Measurements from ENCODE around the gene APBB1.
A peak's percentile ranks its signal among the peaks of the same experiment; 100 is the strongest.

APBB1 gene

DNA sequence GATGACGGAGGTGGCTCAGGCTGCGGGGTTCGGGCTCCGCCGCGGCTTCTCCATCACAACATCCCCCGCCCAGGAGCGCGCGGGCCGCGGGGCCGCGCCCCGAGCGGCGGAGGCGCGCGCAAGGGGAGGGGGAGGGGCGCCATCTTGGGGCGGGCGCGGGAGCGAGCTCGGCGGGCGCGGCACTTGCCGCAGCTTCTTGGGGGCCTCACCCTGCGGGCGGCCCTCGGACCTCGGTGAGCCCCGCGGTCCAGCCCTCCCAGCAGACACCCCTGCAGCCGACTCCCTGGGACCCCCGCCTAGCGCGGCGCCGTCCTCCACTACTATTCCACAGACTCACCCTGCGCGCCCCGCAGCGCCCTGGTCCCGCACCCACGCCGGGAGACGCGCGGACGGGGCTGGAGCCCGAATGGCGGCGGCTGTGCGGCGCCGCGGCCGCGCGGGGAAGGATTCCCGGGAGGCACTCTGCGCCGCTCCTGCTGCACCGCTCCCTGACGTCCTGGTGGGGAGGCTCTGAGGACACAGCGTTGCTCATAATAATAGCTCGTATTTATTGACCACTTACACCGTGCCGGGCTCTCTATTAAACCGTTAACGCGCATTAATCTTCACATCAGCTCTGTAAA, at the start of gene APBB1:
APBB1 (minus strand) TSS at position 86 of the 623 bp plus-strand sequence. CDS start 7,747 bp downstream, outside the sequence.
- Histone ChIP-seq H3K27ac (ENCODE audit: low read depth in 2 of 2, low read length in 2 of 2) (peak within 1 kb of the TSS; percentile 48 to 74), H3K36me3 (ENCODE audit: control insufficient read depth in 2 of 2, insufficient read depth in 2 of 2, low read length in 2 of 2) (no peaks in the 10 kb centered on the region), H3K4me3 (ENCODE audit: low read length in 2 of 2) (peak within 1 kb of the TSS; percentile 76 to 77), H3K9ac (ENCODE audit: low read depth in 1 of 2, low read length in 2 of 2) (peak within 1 kb of the TSS; percentile 61 to 78), H3K27me3 (ENCODE audit: control insufficient read depth in 2 of 2, insufficient read depth in 2 of 2, low read length in 2 of 2) (no peaks in the 10 kb centered on the region), H3K4me1 (ENCODE audit: control insufficient read depth in 2 of 2, insufficient read depth in 2 of 2, low read length in 2 of 2) (peaks cover 4% of the 10 kb centered on the region in 2 donors), H3K9me3 (ENCODE audit: control insufficient read depth in 2 of 2, low read length in 2 of 2) (no peaks in the 10 kb centered on the region)

DNA sequence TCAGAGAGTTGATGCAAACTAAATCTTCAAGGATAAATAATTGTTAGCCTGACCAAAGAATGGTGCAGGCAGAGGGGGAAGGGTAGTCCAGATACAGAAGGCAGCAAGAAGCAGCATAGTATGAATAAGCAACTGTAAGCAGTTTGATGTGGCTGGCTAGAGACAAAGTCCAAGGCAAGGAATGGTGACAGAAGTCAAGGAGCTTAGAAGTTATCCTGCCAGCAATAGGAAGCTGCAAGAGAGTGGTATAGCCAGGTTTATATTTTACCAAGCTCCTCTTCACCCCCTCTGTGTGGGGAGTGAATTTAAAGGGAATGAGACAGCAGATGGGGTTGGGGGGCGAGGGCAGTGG, 40.2 kb upstream of the APBB1 start:
- H3K36me3 ChIP-seq (ENCODE audit: control insufficient read depth in 2 of 2, insufficient read depth in 2 of 2, low read length in 2 of 2) = peaks cover 56 to 61% of the 10 kb centered on the region in 2 donors
- H3K27me3 ChIP-seq (ENCODE audit: control insufficient read depth in 2 of 2, insufficient read depth in 2 of 2, low read length in 2 of 2) = no peaks in the 10 kb centered on the region

DNA sequence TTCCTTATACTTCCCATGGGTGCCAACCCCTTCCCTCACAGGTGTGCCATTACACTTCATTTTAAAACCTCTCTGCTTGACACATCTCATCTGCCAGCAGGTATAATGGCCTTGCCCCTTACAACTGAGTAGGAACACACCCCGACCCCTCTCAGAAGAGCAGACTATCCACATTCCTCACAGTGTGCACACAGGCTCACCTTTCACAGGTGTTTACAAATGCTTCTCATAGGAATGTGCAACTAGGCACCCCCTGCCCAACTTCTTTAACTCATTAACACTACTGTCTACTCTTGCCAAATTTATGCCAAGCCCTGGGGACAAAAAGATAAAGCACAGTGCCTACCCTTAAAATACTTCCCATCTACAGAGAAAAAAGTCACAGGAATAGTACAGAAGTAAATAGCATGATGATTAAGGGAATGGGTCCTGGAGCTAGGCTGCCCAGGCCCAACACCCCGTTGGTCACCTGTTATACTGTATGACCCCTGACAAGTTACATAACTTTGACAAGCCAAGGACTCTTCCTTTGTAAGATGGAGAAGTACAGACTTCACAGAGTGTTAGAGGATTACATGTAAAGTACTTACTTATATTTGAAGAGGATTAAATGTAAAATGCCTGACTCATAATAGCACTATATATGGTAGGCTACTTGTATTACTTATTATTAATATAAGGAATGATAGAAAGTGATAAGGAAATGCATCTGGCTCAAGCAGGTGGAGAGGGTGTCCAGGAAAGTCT, 39.6 kb upstream of the APBB1 start:
- Histone ChIP-seq H3K27ac (ENCODE audit: low read depth in 2 of 2, low read length in 2 of 2) (no peak overlapping the region), H3K4me1 (ENCODE audit: control insufficient read depth in 2 of 2, insufficient read depth in 2 of 2, low read length in 2 of 2) (peaks cover 0 to 5% of the 10 kb centered on the region in 2 donors), H3K4me3 (ENCODE audit: low read length in 2 of 2) (no peak overlapping the region), H3K36me3 (ENCODE audit: control insufficient read depth in 2 of 2, insufficient read depth in 2 of 2, low read length in 2 of 2) (peaks cover 56 to 57% of the 10 kb centered on the region in 2 donors), H3K9me3 (ENCODE audit: control insufficient read depth in 2 of 2, low read length in 2 of 2) (no peaks in the 10 kb centered on the region), H3K27me3 (ENCODE audit: control insufficient read depth in 2 of 2, insufficient read depth in 2 of 2, low read length in 2 of 2) (no peaks in the 10 kb centered on the region), H3K9ac (ENCODE audit: low read depth in 1 of 2, low read length in 2 of 2) (no peak overlapping the region)

More for the DNA sequence above, 40.2 kb upstream of the APBB1 start:
- no peak overlapping the region for H3K27ac ChIP-seq (ENCODE audit: low read depth in 2 of 2, low read length in 2 of 2)
- H3K9ac ChIP-seq (ENCODE audit: low read depth in 1 of 2, low read length in 2 of 2) = no peak overlapping the region
- H3K9me3 ChIP-seq (ENCODE audit: control insufficient read depth in 2 of 2, low read length in 2 of 2) = no peaks in the 10 kb centered on the region
- H3K4me3 ChIP-seq (ENCODE audit: low read length in 2 of 2) = no peak overlapping the region
- peaks cover 0 to 5% of the 10 kb centered on the region in 2 donors for H3K4me1 ChIP-seq (ENCODE audit: control insufficient read depth in 2 of 2, insufficient read depth in 2 of 2, low read length in 2 of 2)

DNA sequence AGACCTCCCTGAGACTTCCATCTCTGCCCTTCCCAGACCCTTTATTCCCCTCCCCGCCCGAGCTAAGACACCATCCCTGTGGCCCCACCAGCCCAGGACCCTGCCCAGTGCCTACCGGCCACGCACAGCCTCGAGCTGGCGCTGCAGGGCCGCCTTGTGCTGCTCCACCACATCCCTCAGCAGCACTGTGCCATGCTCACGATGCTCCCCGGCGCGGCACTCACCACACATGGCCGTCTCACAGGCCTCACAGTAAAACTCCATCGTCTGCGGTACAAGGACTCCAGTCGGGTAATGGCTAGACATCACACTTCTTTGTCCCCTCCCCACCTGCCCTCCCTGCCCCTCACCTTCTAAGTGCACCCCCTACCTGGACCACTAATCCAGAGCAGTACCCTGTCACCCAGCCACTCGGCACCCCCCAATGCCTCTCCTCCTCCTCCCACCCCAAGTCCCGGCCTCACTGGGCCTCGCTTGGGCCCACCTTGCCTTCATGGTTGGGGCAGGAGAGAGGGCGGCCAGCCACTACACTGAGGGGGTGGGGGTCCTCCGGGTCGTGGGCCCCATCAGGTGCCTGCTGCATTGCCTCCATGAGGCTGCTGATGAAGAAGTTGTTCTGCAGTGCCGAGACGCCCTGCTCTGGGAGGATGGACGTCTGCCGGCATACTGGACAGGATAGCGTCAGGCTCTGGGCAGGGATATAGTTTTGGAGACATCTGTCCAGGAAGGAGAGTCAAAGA, 38.9 kb upstream of the APBB1 start:
- H3K9me3 ChIP-seq (ENCODE audit: control insufficient read depth in 2 of 2, low read length in 2 of 2) = no peaks in the 10 kb centered on the region
- no peak overlapping the region for H3K9ac ChIP-seq (ENCODE audit: low read depth in 1 of 2, low read length in 2 of 2)
- H3K4me3 ChIP-seq (ENCODE audit: low read length in 2 of 2) = no peak overlapping the region
- peaks cover 59 to 60% of the 10 kb centered on the region in 2 donors for H3K36me3 ChIP-seq (ENCODE audit: control insufficient read depth in 2 of 2, insufficient read depth in 2 of 2, low read length in 2 of 2)
- H3K27ac ChIP-seq (ENCODE audit: low read depth in 2 of 2, low read length in 2 of 2) = no peak overlapping the region
- no peaks in the 10 kb centered on the region for H3K27me3 ChIP-seq (ENCODE audit: control insufficient read depth in 2 of 2, insufficient read depth in 2 of 2, low read length in 2 of 2)
- H3K4me1 ChIP-seq (ENCODE audit: control insufficient read depth in 2 of 2, insufficient read depth in 2 of 2, low read length in 2 of 2) = peaks cover 0 to 5% of the 10 kb centered on the region in 2 donors

DNA sequence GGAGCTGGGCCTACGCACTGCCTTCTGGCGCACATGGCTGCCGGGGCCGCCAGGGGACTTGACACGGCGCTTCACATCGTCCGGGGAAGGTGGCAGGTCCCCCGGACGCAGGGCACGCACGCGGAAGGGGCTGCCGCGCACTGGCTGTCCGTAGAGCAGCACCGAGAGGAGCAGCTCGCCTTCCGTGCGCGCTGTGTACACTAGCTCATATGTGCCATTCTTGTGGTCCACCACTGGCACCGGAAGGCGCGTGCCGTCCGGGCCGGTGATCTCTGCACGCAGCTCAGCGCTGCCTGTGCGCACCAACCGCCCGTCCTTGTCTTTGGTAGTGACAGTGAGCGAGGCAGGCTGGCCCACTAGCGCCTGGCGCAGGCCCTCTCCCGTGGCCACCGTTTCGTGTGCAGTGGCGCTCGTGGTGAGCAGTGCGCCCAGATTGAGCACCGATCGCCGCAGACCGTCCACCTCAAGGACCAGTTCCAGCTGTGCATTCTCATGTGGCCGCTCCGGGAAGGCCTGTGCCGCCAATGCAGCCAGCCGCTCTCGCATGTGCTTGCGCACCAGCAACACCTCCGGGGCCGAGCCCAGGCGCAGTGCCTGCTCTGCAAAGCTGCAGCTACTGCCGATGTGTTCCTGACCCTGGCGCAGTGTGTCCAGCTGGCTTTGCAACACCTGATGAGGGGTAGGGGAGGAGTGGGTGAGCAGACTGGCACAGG, 37.6 kb upstream of the APBB1 start:
- H3K9ac ChIP-seq (ENCODE audit: low read depth in 1 of 2, low read length in 2 of 2) = no peak overlapping the region
- no peaks in the 10 kb centered on the region for H3K9me3 ChIP-seq (ENCODE audit: control insufficient read depth in 2 of 2, low read length in 2 of 2)
- peaks cover 70 to 71% of the 10 kb centered on the region in 2 donors for H3K36me3 ChIP-seq (ENCODE audit: control insufficient read depth in 2 of 2, insufficient read depth in 2 of 2, low read length in 2 of 2)
- no peak overlapping the region for H3K4me3 ChIP-seq (ENCODE audit: low read length in 2 of 2)
- H3K4me1 ChIP-seq (ENCODE audit: control insufficient read depth in 2 of 2, insufficient read depth in 2 of 2, low read length in 2 of 2) = peaks cover 0 to 5% of the 10 kb centered on the region in 2 donors
- no peak overlapping the region for H3K27ac ChIP-seq (ENCODE audit: low read depth in 2 of 2, low read length in 2 of 2)
- H3K27me3 ChIP-seq (ENCODE audit: control insufficient read depth in 2 of 2, insufficient read depth in 2 of 2, low read length in 2 of 2) = no peaks in the 10 kb centered on the region

DNA sequence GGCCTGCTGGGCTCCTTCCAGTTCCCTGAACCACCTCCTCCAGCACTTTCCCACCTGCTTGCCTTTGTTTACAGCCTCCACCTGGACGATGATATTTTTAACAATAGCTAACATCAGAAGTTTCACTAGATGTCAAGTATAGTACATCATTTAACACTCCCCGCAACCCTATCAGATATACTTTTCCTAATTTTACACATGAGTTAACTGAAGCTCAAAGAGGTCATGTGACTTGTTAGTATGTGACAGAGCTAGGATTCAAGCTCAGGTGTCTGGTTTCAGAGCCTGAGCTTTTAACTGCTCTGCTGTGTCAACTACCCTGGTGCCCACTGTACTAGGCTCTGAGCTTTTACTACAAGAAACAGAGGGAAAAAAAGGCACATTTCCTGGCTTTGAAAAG, 36.2 kb upstream of the APBB1 start:
- Histone ChIP-seq H3K4me1 (ENCODE audit: control insufficient read depth in 2 of 2, insufficient read depth in 2 of 2, low read length in 2 of 2) (peaks cover 0 to 5% of the 10 kb centered on the region in 2 donors), H3K9ac (ENCODE audit: low read depth in 1 of 2, low read length in 2 of 2) (no peak overlapping the region), H3K9me3 (ENCODE audit: control insufficient read depth in 2 of 2, low read length in 2 of 2) (no peaks in the 10 kb centered on the region), H3K36me3 (ENCODE audit: control insufficient read depth in 2 of 2, insufficient read depth in 2 of 2, low read length in 2 of 2) (peaks cover 75 to 80% of the 10 kb centered on the region in 2 donors), H3K27ac (ENCODE audit: low read depth in 2 of 2, low read length in 2 of 2) (no peak overlapping the region), H3K27me3 (ENCODE audit: control insufficient read depth in 2 of 2, insufficient read depth in 2 of 2, low read length in 2 of 2) (no peaks in the 10 kb centered on the region), H3K4me3 (ENCODE audit: low read length in 2 of 2) (no peak overlapping the region)

DNA sequence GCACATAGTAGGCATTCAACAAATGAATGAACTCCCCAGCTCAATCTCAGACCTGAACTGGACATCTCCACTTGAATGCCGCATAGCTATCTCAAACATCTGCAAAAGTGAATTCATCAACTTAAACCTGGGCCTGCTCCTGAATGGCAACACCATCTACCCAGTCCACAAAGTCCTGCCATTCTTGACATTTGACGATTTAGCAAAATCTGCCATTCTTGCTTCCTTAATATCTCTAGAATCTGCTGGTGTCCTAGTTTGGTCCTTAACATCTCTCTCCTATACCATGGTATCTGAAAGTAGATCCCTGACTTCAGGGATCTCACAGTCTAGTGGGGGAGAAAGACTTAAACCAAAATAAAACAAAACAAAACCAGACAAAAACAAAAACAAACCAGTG, 34.3 kb upstream of the APBB1 start:
- Histone ChIP-seq H3K4me3 (ENCODE audit: low read length in 2 of 2) (no peak overlapping the region), H3K27me3 (ENCODE audit: control insufficient read depth in 2 of 2, insufficient read depth in 2 of 2, low read length in 2 of 2) (no peaks in the 10 kb centered on the region), H3K9me3 (ENCODE audit: control insufficient read depth in 2 of 2, low read length in 2 of 2) (no peaks in the 10 kb centered on the region), H3K9ac (ENCODE audit: low read depth in 1 of 2, low read length in 2 of 2) (no peak overlapping the region), H3K4me1 (ENCODE audit: control insufficient read depth in 2 of 2, insufficient read depth in 2 of 2, low read length in 2 of 2) (no peaks in the 10 kb centered on the region), H3K27ac (ENCODE audit: low read depth in 2 of 2, low read length in 2 of 2) (no peak overlapping the region), H3K36me3 (ENCODE audit: control insufficient read depth in 2 of 2, insufficient read depth in 2 of 2, low read length in 2 of 2) (peaks cover 81 to 89% of the 10 kb centered on the region in 2 donors)

DNA sequence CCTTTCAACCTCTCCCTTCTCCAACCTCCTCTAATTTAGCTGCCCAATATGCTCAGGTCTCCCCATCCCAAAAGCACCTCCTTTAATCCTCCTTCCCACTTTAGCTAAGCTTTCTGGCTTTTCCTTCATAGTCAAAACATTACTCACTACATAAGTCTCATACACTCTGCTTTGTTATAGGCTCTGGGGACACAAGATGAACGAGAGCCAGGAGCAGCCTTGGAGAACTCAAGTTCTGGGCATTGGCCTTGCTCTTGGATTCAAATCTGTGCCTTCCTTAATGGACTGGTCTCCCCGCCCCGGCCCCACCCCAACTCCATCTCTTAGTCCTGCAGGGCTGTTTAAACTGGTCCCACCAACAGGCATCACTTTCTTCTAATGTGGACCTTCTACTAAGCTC, 33.3 kb upstream of the APBB1 start:
- H3K9ac ChIP-seq (ENCODE audit: low read depth in 1 of 2, low read length in 2 of 2) = no peak overlapping the region
- H3K27me3 ChIP-seq (ENCODE audit: control insufficient read depth in 2 of 2, insufficient read depth in 2 of 2, low read length in 2 of 2) = no peaks in the 10 kb centered on the region
- peaks cover 78 to 80% of the 10 kb centered on the region in 2 donors for H3K36me3 ChIP-seq (ENCODE audit: control insufficient read depth in 2 of 2, insufficient read depth in 2 of 2, low read length in 2 of 2)
- no peaks in the 10 kb centered on the region for H3K9me3 ChIP-seq (ENCODE audit: control insufficient read depth in 2 of 2, low read length in 2 of 2)
- H3K27ac ChIP-seq (ENCODE audit: low read depth in 2 of 2, low read length in 2 of 2) = no peak overlapping the region
- H3K4me1 ChIP-seq (ENCODE audit: control insufficient read depth in 2 of 2, insufficient read depth in 2 of 2, low read length in 2 of 2) = no peaks in the 10 kb centered on the region
- no peak overlapping the region for H3K4me3 ChIP-seq (ENCODE audit: low read length in 2 of 2)

DNA sequence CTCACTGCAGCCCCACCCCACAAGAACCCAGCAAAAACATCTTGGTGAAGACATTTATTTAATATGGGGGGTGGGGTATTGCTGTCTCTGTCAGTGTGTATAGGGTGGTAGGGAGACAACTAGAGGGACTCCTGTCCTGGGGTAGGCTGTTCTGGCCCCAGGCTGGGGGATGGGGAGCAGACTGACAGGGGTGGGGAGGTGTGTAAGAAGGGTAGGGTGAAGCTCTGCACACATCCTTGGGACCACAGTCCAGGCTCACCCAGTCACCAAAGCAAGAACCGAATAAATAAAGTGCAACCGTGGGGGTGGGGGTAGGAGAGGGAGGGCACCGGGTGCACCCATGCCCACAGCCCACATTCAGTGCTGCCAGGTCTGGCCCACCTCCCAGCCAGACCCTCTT, 29.7 kb upstream of the APBB1 start:
- Histone ChIP-seq H3K27ac (ENCODE audit: low read depth in 2 of 2, low read length in 2 of 2) (no peak overlapping the region), H3K9ac (ENCODE audit: low read depth in 1 of 2, low read length in 2 of 2) (no peak overlapping the region), H3K36me3 (ENCODE audit: control insufficient read depth in 2 of 2, insufficient read depth in 2 of 2, low read length in 2 of 2) (peaks cover 49% of the 10 kb centered on the region in 2 donors), H3K27me3 (ENCODE audit: control insufficient read depth in 2 of 2, insufficient read depth in 2 of 2, low read length in 2 of 2) (no peaks in the 10 kb centered on the region), H3K4me1 (ENCODE audit: control insufficient read depth in 2 of 2, insufficient read depth in 2 of 2, low read length in 2 of 2) (no peaks in the 10 kb centered on the region), H3K9me3 (ENCODE audit: control insufficient read depth in 2 of 2, low read length in 2 of 2) (no peaks in the 10 kb centered on the region), H3K4me3 (ENCODE audit: low read length in 2 of 2) (no peak overlapping the region)

Data from mucosa of rectum (tissue), 2 donors.